Measurements from ENCODE around the gene DFFB. TPM values are rescaled to one million over a fixed set of nuclear protein-coding genes. Genes with fewer than 3 reads are reported as not detected.

DFFB gene
- total and polyA plus RNA-seq, 9 of the 15 experiments (the other 6 are each of a cell fraction or from before 2014, with no cell fraction given), result 2.3 to 15.8 (median 11.5) TPM

- TF ChIP-seq, protein P1, sequence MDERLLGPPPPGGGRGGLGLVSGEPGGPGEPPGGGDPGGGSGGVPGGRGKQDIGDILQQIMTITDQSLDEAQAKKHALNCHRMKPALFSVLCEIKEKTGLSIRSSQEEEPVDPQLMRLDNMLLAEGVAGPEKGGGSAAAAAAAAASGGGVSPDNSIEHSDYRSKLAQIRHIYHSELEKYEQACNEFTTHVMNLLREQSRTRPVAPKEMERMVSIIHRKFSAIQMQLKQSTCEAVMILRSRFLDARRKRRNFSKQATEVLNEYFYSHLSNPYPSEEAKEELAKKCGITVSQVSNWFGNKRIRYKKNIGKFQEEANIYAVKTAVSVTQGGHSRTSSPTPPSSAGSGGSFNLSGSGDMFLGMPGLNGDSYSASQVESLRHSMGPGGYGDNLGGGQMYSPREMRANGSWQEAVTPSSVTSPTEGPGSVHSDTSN (CRISPR knock-in tag; IDR thresholded peaks at IDR 0.05; ENCODE audit: low read depth), result no peak
- TF ChIP-seq, protein P1 (tag; conservative IDR thresholded peaks at IDR 0.05; ENCODE audit: low read depth), result peak; percentile 29; the same call in 1 of the 2 replicates
- TF ChIP-seq ZNF174 (CRISPR knock-in tag; IDR thresholded peaks at IDR 0.05), result no peak
Measured at GRCh38 chr1:3807769-3808168, 49.5 kb upstream of the DFFB start (continued).

DNA sequence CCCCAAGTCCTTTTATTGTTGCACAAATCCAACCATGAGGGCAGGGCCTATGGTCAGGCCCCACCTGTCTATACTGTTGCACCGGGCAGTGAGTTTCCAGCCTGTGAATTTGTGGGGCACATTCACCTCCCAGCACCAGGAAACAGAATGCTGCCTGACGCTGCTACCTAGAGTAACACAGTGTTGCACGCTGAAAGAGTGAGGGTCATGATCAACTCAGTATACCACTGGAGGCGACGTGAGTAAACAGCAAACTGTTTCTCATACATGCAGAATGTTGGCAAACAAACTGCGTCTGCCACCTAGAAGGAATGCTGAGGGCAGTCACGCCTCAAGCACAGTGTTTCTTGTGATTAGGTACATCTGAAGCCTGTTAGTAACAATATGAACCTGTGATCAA lies 47.6 kb upstream of the DFFB start:
- Histone ChIP-seq H3K27me3 (ENCODE audit: control insufficient read depth in 2 of 2, insufficient read depth in 2 of 2, low read length in 2 of 2) (no peaks in the 10 kb centered on the region), H3K79me2 (ENCODE audit: control insufficient read depth, insufficient read depth, low read length) (no peaks in the 10 kb centered on the region), H3K9me1 (ENCODE audit: control insufficient read depth, insufficient read depth, low read length) (no peaks in the 10 kb centered on the region), H3K27ac (ENCODE audit: extremely low read depth, low read depth, low read length) (no peak overlapping the region), H3K9ac (ENCODE audit: insufficient read depth in 1 of 2, low read depth in 2 of 2, low read length in 2 of 2) (no peak overlapping the region), H3K4me1 (replicated peaks in 1 of 2; ENCODE audit: control insufficient read depth in 2 of 2, insufficient read depth in 2 of 2, low read length in 2 of 2) (peaks cover 18 to 23% of the 10 kb centered on the region in 2 experiments; a peak in 4 of 5 replicates), H3K4me3 (no peak overlapping the region), H3K36me3 (ENCODE audit: control insufficient read depth, insufficient read depth, low read length) (0 out of 3 replicates have a peak, but pooled peaks cover 3% of the 10 kb centered on the region), H3K4me2 (ENCODE audit: insufficient read depth, low read length) (no peak overlapping the region), H4K20me1 (replicated peaks; ENCODE audit: control insufficient read depth, insufficient read depth, low read length) (no peaks in the 10 kb centered on the region), H2AFZ (ENCODE audit: low read depth, low read length) (0 out of 2 replicates have a peak overlapping the region, but pooled peaks have one; percentile 20), H3K9me3 (replicated peaks; ENCODE audit: control insufficient read depth, insufficient read depth, low read depth, low read length) (no peaks in the 10 kb centered on the region)
- intact Hi-C loops (cut with micrococcal nuclease) (no loop called here), in situ Hi-C loops (cut with MboI) (no loop called here)
- no peak for FAIRE-seq
- CTCF ChIA-PET (ENCODE audit: low intra/inter-chr PET ratio), result no interaction called here
- ATAC-seq, result no peak
- no TSS peak for BruUV-seq (replicated peaks)
- WGBS (ENCODE audit: insufficient coverage, low coverage, missing lambda C conversion rate), result 45% methylated on average over 7 of the region's 7 CpGs
- DNase-seq (ENCODE audit: extremely low read depth in 1 of 4, low spot score in 3 of 4), result no peak
- POLR2A ChIA-PET, result interaction anchor here (0.6 kb wide), 1 partner anchor 184 kb away, joined by 3 read pairs; no protein-coding TSS in a partner anchor
- TF ChIP-seq, protein P2, sequence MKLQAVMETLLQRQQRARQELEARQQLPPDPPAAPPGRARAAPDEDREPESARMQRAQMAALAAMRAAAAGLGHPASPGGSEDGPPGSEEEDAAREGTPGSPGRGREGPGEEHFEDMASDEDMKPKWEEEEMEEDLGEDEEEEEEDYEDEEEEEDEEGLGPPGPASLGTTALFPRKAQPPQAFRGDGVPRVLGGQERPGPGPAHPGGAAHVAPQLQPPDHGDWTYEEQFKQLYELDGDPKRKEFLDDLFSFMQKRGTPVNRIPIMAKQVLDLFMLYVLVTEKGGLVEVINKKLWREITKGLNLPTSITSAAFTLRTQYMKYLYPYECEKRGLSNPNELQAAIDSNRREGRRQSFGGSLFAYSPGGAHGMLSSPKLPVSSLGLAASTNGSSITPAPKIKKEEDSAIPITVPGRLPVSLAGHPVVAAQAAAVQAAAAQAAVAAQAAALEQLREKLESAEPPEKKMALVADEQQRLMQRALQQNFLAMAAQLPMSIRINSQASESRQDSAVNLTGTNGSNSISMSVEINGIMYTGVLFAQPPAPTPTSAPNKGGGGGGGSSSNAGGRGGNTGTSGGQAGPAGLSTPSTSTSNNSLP (IDR thresholded peaks at IDR 0.05; ENCODE audit: borderline replicate concordance, low read depth, low read length), result no peak
- no peak for TF ChIP-seq ARHGAP35 (IDR thresholded peaks at IDR 0.05; ENCODE audit: partially characterized antibody)
- TF ChIP-seq ZNF764 (CRISPR knock-in tag; IDR thresholded peaks at IDR 0.05; ENCODE audit: low read depth), result no peak
- no peak for TF ChIP-seq DACH1 (IDR thresholded peaks at IDR 0.05; ENCODE audit: partially characterized antibody)
- no peak for TF ChIP-seq C11orf30 (IDR thresholded peaks at IDR 0.05; ENCODE audit: low read depth)
- TF ChIP-seq ZZZ3 (IDR thresholded peaks at IDR 0.05), result no peak
- TF ChIP-seq RAD51 (IDR thresholded peaks at IDR 0.05; ENCODE audit: borderline replicate concordance, low read depth), result no peak
- TF ChIP-seq ZBED1 (IDR thresholded peaks at IDR 0.05), result no peak
- TF ChIP-seq, protein P3, sequence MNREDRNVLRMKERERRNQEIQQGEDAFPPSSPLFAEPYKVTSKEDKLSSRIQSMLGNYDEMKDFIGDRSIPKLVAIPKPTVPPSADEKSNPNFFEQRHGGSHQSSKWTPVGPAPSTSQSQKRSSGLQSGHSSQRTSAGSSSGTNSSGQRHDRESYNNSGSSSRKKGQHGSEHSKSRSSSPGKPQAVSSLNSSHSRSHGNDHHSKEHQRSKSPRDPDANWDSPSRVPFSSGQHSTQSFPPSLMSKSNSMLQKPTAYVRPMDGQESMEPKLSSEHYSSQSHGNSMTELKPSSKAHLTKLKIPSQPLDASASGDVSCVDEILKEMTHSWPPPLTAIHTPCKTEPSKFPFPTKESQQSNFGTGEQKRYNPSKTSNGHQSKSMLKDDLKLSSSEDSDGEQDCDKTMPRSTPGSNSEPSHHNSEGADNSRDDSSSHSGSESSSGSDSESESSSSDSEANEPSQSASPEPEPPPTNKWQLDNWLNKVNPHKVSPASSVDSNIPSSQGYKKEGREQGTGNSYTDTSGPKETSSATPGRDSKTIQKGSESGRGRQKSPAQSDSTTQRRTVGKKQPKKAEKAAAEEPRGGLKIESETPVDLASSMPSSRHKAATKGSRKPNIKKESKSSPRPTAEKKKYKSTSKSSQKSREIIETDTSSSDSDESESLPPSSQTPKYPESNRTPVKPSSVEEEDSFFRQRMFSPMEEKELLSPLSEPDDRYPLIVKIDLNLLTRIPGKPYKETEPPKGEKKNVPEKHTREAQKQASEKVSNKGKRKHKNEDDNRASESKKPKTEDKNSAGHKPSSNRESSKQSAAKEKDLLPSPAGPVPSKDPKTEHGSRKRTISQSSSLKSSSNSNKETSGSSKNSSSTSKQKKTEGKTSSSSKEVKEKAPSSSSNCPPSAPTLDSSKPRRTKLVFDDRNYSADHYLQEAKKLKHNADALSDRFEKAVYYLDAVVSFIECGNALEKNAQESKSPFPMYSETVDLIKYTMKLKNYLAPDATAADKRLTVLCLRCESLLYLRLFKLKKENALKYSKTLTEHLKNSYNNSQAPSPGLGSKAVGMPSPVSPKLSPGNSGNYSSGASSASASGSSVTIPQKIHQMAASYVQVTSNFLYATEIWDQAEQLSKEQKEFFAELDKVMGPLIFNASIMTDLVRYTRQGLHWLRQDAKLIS (CRISPR knock-in tag; IDR thresholded peaks at IDR 0.05), result no peak
- TF ChIP-seq FOXK2 (conservative IDR thresholded peaks at IDR 0.05 in 1 of 2, IDR thresholded peaks at IDR 0.05 in 1 of 2; ENCODE audit: low read depth in 2 of 2), result no peak
- TF ChIP-seq ILF3 (IDR thresholded peaks at IDR 0.05; ENCODE audit: borderline replicate concordance), result no peak
- TF ChIP-seq YBX1 (IDR thresholded peaks at IDR 0.05), result no peak

Data from K562 (cell line).